Loucy (cell line): Measurements from ENCODE around the gene NDUFB8.

Experiments used
- CTCF ChIP-seq: fragments of 200-600 bp; sonication (generic); conservative IDR thresholded peaks from 2 replicates; pipeline ENCODE4 v1.5.1; 2014; ENCODE audit warnings: mild to moderate bottlenecking, antibody characterized with exemption, low read length
- EZH2phosphoT487 ChIP-seq: fragments of 200-600 bp; IDR thresholded peaks from 2 replicates; pipeline ENCODE4 v1.6.1; 2018; ENCODE audit warnings: antibody characterized with exemption, mild to moderate bottlenecking, moderate library complexity, borderline replicate concordance

- TF ChIP-seq CTCF (no peak), EZH2phosphoT487 (no peak)
Observed at GRCh38 chr10:100505164-100505563, 24.5 kb downstream of the NDUFB8 start.
